Lower leg skin (tissue), 3 donors: Measurements from ENCODE around the gene PLEKHH2.

Experiments used
- POLR2A ChIP-seq, 2 donors: fragments of 450-650 bp; IDR thresholded peaks; one replicate each; pipeline ENCODE4 v1.6.1; 2016 to 2017; ENCODE audit warnings: antibody characterized with exemption in 2 of 2, mild to moderate bottlenecking in 1 of 2, moderate library complexity in 1 of 2
- TF ChIP-seq, protein P1 (sequence below), 3 donors: fragments of 450-650 bp; IDR thresholded peaks; one replicate each; pipeline ENCODE4 v1.5.1; 2016; ENCODE audit warnings: antibody characterized with exemption in 3 of 3, mild to moderate bottlenecking in 3 of 3, moderate library complexity in 2 of 3

DNA sequence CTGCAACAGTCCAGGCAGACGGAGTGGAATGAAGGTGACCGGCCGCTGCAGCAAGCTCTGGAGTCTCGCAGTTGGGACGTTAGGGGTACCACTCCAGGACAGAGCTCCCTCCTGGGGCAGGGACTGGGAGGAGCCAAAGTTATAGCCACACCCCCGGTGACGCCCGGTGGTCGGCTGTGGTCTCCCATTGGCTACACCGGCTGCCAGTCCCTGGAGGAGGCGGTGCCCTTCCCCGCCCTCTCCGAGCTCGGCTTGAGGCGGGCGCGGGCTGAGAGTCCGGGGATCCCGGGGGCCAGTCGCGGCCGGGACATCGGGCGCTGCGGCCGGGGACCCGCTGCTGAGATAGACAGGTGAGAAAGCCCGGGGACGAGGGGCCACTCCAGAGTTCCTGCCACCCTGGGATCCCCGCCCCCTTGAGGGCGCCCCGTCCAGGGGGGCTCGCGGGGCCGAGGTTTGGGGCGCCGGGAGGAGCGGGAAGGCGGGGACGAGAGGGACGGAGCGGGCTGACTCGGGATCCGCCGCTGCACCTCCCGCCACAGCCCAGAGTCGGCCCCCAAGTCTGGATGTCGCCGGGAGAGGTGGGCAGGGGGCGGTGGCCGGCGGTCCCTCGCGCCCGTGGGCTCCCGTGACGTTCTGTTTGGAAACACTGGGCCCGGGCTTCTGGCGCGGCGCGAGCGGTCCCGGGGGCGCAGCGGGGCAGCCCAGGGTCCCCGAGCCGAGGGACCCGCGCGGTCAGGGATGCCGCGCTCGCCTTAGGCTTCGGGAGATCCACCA lies at the start of gene PLEKHH2:
- TF ChIP-seq, protein P1, sequence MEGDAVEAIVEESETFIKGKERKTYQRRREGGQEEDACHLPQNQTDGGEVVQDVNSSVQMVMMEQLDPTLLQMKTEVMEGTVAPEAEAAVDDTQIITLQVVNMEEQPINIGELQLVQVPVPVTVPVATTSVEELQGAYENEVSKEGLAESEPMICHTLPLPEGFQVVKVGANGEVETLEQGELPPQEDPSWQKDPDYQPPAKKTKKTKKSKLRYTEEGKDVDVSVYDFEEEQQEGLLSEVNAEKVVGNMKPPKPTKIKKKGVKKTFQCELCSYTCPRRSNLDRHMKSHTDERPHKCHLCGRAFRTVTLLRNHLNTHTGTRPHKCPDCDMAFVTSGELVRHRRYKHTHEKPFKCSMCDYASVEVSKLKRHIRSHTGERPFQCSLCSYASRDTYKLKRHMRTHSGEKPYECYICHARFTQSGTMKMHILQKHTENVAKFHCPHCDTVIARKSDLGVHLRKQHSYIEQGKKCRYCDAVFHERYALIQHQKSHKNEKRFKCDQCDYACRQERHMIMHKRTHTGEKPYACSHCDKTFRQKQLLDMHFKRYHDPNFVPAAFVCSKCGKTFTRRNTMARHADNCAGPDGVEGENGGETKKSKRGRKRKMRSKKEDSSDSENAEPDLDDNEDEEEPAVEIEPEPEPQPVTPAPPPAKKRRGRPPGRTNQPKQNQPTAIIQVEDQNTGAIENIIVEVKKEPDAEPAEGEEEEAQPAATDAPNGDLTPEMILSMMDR (IDR thresholded peaks at IDR 0.05) = no peak
- peak in 1 of 2 donors; percentile 41 for TF ChIP-seq POLR2A (IDR thresholded peaks at IDR 0.05)
